ENCODE measurements around the gene NRDC. TPM values are rescaled to one million over a fixed set of nuclear protein-coding genes. Genes with fewer than 3 reads are reported as not detected.

NRDC gene
- polyA plus RNA-seq, 2 of the 4 experiments (the other 2 are of a cell fraction) = 129 to 162 TPM

DNA sequence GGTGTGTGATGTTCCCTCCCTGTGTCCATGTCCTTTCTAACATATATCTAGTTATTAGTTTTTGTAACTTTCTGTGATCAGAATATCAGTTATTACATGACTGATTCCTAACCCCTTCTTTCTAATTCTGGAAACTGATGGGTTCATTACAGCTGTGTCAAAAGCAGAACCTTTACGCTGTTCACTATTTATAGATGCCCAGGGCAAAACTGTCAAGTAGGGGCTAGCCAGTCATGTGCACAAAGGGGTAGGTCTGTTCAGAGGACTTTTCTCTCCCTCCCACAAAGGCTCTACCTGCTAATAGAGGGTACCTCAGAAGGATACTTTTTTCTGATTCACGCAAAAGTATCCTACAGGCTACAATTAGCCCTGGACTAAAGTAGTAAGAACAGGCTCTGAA, 79.2 kb downstream of the NRDC start (continued):
- TF ChIP-seq ZNF302 (CRISPR knock-in tag; IDR thresholded peaks at IDR 0.05) = no peak
- TF ChIP-seq BHLHE40 (IDR thresholded peaks at IDR 0.05; ENCODE audit: low read depth, low read length) = no peak
- no peak for TF ChIP-seq ZSCAN20 (CRISPR knock-in tag; IDR thresholded peaks at IDR 0.05)
- TF ChIP-seq, protein P1, sequence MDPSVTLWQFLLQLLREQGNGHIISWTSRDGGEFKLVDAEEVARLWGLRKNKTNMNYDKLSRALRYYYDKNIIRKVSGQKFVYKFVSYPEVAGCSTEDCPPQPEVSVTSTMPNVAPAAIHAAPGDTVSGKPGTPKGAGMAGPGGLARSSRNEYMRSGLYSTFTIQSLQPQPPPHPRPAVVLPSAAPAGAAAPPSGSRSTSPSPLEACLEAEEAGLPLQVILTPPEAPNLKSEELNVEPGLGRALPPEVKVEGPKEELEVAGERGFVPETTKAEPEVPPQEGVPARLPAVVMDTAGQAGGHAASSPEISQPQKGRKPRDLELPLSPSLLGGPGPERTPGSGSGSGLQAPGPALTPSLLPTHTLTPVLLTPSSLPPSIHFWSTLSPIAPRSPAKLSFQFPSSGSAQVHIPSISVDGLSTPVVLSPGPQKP (IDR thresholded peaks at IDR 0.05; ENCODE audit: low read depth, low read length) = no peak
- no peak for TF ChIP-seq JUNB (IDR thresholded peaks at IDR 0.05)

DNA sequence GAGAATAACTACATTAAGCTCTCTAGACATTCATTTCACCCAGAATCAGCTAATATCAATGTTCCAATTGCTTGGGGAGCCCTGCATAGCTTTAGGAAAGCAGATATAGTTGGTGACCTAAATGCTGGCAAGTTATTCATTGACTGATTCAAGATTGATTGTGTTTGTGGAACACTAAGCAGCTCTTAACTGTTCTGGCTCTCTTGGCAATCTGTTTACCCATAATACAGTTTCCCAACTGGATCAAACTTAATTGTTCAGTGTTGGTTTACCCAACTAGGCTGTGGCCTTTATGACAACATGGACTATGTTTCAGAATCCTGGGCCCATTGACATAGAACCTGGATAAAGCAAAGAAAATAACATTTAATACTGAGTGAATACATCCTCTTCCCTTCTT, 83.7 kb downstream of the NRDC start:
- CTCF ChIA-PET = interaction anchor here (1.4 kb wide), 1 partner anchor 26 kb away, joined by 3 read pairs; no protein-coding TSS in a partner anchor
- POLR2A ChIA-PET = no interaction called here
- no peaks in the 10 kb centered on the region for H3K9me3 ChIP-seq

DNA sequence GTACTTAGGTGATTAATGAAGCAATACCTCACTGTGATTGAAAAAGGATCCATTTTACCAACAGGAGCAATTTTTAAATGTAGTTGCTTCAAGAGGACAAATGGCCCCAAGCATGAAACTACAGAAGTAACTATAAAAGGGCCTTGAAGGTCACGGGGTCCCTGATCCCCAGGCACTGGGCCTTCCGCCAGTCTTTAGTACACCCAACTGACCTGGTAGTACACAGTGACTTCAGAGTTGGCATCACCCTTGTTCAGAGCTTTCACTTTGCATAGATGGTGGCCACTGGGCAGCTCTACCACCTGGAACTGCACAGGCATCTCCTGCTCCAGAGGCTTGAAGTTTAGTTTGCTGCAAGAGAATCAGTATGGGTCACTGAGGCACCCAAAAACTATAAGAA, 84.3 kb downstream of the NRDC start:
- TF ChIP-seq HDAC2 (IDR thresholded peaks at IDR 0.05) (no peak), ZC3H11A (IDR thresholded peaks at IDR 0.05) (no peak)
- no peaks in the 10 kb centered on the region for H3K4me1 ChIP-seq
- CTCF ChIA-PET = interaction anchor here (1.4 kb wide), 1 partner anchor 25 kb away, joined by 3 read pairs; no protein-coding TSS in a partner anchor
- H3K27ac ChIP-seq = no peak overlapping the region
- H3K4me3 ChIP-seq = no peak overlapping the region
- POLR2A ChIA-PET = no interaction called here
- FAIRE-seq (no peak), ATAC-seq (no peak), DNase-seq (ENCODE audit: low read depth in 1 of 2, low spot score in 1 of 2) (no peak)
- no peak overlapping the region for H3K4me2 ChIP-seq
- 97% methylated on average over 2 of the region's 2 CpGs for WGBS (ENCODE audit: missing lambda C conversion rate)
- no peaks in the 10 kb centered on the region for H3K9me3 ChIP-seq

More for the DNA sequence above, 83.7 kb downstream of the NRDC start:
- no peak for TF ChIP-seq MAX (IDR thresholded peaks at IDR 0.05)
- TF ChIP-seq NPAS2 (CRISPR knock-in tag; IDR thresholded peaks at IDR 0.05; ENCODE audit: borderline replicate concordance) = no peak
- TF ChIP-seq CHD4 (IDR thresholded peaks at IDR 0.05; ENCODE audit: borderline replicate concordance) = no peak
- no peak for TF ChIP-seq HOXA7 (CRISPR knock-in tag; IDR thresholded peaks at IDR 0.05)
- no peak for TF ChIP-seq MAFK (IDR thresholded peaks at IDR 0.05; ENCODE audit: partially characterized antibody)
- H3K4me2 ChIP-seq = no peak overlapping the region
- DNase-seq (ENCODE audit: low read depth in 1 of 2, low spot score in 1 of 2) = no peak
- no peak for FAIRE-seq
- no peak for ATAC-seq
- no peak overlapping the region for H3K4me3 ChIP-seq
- no peaks in the 10 kb centered on the region for H3K4me1 ChIP-seq
- no peak overlapping the region for H3K27ac ChIP-seq

- Histone ChIP-seq H3K9me3 (no peaks in the 10 kb centered on the region), H3K27ac (no peak overlapping the region), H3K4me3 (no peak overlapping the region), H3K4me1 (no peaks in the 10 kb centered on the region), H3K4me2 (no peak overlapping the region)
- CTCF ChIA-PET = no interaction called here
- 92% methylated on average over 1 of the region's 1 CpG for WGBS (ENCODE audit: missing lambda C conversion rate)
- POLR2A ChIA-PET = no interaction called here
- FAIRE-seq (no peak), DNase-seq (ENCODE audit: low read depth in 1 of 2, low spot score in 1 of 2) (peak in 1 of 2 experiments; percentile 18), ATAC-seq (peak in 1 of 2 experiments; percentile 19; a peak in 1 of 6 replicates)
- no peak for TF ChIP-seq CTCF (IDR thresholded peaks at IDR 0.05)
Observed at GRCh38 chr1:51792864-51793263, 85.7 kb downstream of the NRDC start.

DNA sequence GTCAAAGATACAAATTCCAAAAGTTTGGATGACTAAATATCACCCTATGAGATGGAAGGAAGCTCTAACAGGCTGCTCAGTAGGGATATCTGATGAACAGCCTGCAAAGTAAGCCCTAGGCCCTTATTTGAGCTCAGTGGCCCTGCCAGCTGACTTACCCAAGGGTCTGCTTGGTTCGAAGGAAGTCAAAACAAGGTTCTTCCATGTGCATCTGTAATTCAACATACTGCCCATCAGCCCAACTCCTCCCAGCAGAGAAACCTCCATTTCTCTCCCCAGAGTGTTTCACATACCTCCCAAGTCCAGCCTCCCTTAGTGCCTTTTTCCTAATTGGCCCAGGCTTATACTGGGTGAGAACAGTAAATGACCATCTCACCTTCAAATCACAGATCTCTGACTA, 86.6 kb downstream of the NRDC start:
- ChIA-PET POLR2A (no interaction called here), CTCF (no interaction called here)
- Histone ChIP-seq H3K27ac (no peak overlapping the region), H3K4me3 (no peak overlapping the region), H3K9me3 (no peaks in the 10 kb centered on the region), H3K4me1 (no peaks in the 10 kb centered on the region), H3K4me2 (no peak overlapping the region)
- whole genome bisulfite sequencing (ENCODE audit: missing lambda C conversion rate) = 90% methylated on average over 1 of the region's 1 CpG
- no peak for DNase-seq (ENCODE audit: low read depth in 1 of 2, low spot score in 1 of 2)
- TF ChIP-seq MAX (IDR thresholded peaks at IDR 0.05) (no peak), RCOR1 (IDR thresholded peaks at IDR 0.05; ENCODE audit: low read depth, low read length) (no peak), HMGXB4 (CRISPR knock-in tag; IDR thresholded peaks at IDR 0.05; ENCODE audit: borderline replicate concordance) (no peak), CTCF (IDR thresholded peaks at IDR 0.05) (no peak), HOXA7 (CRISPR knock-in tag; IDR thresholded peaks at IDR 0.05) (no peak), NPAS2 (CRISPR knock-in tag; IDR thresholded peaks at IDR 0.05; ENCODE audit: borderline replicate concordance) (no peak), NFE2L2 (conservative IDR thresholded peaks at IDR 0.05; ENCODE audit: low read length) (no peak), NR3C1 (IDR thresholded peaks at IDR 0.05) (no peak), GATA3 (IDR thresholded peaks at IDR 0.05; ENCODE audit: borderline replicate concordance) (no peak), HOXB13 (CRISPR knock-in tag; IDR thresholded peaks at IDR 0.05; ENCODE audit: low read depth) (no peak)
- FAIRE-seq = no peak
- ATAC-seq = no peak; a peak in 1 of 6 replicates

Measured in A549 (cell line).